Stimulated activated CD8-positive, alpha-beta memory T cell treated with anti-CD3 and anti-CD28 coated beads, Interleukin-15, amount 100 ng/mL, for 1 hour (primary cell): ENCODE data around the gene RAD51D.
"Not testable (repeated sequence)": the region's sequence is repeated elsewhere in the genome, so short reads cannot be mapped to it uniquely, and the experiment has no call there.

Experiments used
- DNase-seq: peaks from one replicate; pipeline ENCODE4 v3.0.0-alpha.2; 2020; ENCODE audit warnings: low read depth

RAD51D gene

DNA sequence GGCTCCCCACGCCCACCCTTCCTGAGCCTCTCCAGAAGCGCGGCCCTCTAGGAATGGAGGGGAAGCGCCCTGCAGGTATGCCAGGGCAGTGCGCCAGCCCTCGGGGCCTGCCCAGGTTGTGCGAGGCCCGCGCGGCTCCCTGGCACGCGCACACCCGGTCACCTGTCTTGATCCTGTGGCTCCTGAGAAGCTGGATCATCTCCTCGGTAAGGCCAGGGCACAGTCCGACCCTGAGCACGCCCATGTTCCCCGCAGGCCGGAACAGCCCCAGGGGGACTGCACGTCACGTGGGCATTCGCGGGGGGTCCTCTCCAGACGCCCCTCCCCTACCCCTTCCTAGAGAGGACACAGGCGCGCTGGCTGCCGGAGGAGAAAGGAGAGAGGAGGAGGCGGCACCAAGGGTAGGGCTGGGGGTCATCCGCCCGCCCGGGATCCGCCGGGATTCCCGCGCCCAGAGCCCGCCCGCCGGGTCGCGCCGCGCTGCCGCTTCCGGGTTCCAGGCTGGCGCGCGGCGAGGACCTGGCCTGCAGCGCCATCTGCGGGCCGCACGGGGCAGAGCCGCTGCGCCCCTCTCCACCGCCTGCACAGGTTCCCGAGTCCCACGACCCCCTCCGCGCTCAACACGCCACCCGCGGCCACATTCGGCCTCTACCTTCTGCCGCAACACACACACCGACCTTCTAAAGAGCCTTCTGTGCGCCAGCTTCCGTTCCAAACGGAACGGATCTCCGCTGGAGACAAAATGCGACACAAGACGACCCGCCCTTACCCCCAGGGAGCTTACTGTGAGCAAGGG, at the start of gene RAD51D:
RAD51D (minus strand) TSS at position 491 of the 796 bp plus-strand sequence; CDS start at position 244, 247 bp downstream.
- DNase-seq = peak; percentile 47

- DNase-seq = no peak
Measured at GRCh38 chr17:35167666-35168065, 48.0 kb upstream of the RAD51D start.

GRCh38 chr17:35167046-35167445, 47.4 kb upstream of the RAD51D start:
- DNase-seq = no peak

GRCh38 chr17:35166526-35166925, 46.9 kb upstream of the RAD51D start:
- DNase-seq = no peak

DNA sequence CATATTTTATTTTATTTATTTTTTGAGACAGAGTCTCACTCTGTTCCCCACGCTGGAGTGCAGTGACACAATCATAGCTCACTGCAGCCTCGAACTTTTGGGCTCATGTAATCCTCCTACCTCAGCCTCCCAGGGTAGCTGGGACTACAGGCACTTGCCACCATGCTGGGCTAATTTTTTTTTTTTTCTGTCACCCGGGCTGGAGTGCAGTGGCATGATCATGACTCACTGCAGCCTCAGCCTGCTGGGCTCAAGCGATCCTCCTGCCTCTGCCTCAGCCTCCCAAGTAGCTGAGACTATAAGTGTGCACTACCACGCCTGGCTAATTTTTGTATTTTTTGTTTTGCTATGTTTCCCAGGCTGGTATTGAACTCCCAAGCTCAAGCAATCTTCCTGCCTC, 45.1 kb upstream of the RAD51D start:
- DNase-seq = no peak

GRCh38 chr17:35163886-35164285, 44.2 kb upstream of the RAD51D start:
- DNase-seq = no peak

DNA sequence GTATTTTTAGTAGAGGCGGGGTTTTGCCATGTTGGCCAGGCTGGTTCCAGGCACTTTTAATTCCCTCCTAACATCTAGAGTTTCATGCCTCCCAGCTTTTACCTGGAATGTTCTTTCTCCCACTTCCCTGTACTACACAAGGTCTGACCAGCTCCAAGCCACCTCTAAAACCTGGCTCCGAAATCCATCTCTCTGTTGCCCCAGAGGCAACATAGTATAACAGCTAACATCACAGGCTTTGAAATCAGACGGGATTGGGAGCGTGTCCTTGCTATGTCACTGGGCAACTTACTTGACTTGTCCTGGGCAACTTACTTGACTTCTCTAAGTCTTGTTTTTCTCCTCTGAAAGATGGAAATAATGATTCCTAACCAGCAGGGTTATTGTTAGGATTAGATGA, 43.1 kb upstream of the RAD51D start:
- no peak for DNase-seq

DNA sequence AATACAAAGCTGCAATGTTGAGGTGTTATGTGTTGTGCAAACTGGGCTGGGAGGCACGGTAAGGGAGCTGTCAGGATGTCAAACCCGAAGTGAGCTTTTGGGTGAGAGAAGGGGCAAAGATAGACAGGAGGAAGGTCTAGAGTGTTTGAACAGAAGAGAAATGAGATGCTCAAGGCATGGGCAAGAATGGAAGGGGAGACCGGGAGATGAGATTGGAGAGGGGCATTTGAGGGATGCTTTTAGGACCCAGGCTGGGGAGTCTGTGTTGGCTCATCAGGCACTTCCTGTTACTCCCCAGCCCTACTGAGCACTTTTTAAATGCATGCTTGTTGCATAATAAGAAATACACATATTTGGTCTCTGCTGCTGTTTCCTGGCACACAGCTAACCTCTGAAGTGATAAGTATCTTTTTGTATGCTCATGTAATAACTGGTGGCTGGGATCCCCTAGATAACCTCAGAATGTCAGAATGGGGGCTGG, 41.7 kb upstream of the RAD51D start:
- DNase-seq = no peak

DNA sequence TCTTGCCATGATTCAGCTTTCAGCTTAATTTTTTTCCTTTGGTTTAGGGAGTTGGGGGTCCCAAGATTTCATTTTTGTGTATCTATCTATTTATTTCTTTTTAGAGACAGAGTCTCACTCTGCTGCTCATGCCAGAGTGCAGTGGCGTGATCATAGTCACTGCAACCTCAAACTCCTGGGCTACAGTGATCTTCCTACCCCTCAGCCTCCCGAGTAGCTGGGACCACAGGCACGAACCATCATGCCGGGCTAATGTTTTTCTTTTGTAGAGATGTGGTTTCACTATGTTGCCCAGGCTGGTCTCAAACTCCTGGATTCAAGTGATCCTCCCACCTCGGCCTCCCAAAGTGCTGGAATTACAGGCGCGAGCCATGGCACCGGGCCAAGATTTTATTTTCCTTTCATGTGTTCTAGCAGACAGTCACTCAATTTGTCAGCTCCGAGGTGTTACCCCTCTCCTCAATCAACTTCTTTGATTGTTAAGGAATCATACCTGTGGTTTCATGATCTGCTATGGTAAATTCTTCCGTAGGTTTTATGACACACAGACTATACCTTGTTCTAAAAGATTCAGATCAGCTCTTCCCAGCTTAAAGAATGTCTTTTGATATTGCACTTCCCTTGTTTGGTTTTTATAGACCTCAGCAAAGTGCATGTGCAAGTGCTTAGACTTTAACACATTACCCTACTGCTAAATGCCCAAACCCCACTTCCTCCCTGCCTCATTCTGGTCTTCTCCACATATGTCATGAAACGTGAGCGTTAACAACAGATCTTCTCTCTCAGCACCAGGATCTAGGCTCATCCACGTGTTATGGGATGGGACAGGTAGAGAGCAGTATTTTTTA, 40.9 kb upstream of the RAD51D start:
- no peak for DNase-seq

- DNase-seq = no peak
Measured at GRCh38 chr17:35159940-35160339, 40.3 kb upstream of the RAD51D start.

DNA sequence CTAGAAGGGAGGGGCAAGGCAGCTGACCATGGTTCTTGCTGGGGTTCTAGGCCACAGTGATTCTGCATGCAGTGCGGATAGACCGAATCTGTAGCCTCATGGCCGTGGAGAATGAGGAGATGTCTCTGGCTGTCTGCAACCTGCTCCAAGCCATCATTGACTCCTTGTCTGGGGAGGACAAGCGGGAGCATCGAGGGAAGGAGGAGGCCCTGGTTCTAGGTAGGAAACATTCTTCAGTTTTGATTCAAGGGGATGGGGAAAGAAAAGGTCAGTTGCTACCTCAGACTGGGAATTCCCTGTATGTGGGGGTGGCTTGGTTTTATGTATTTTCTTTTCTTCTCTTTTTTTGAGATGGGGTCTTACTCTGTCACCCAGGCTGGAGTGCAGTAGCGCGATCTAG, 35.6 kb upstream of the RAD51D start:
- DNase-seq = no peak

DNA sequence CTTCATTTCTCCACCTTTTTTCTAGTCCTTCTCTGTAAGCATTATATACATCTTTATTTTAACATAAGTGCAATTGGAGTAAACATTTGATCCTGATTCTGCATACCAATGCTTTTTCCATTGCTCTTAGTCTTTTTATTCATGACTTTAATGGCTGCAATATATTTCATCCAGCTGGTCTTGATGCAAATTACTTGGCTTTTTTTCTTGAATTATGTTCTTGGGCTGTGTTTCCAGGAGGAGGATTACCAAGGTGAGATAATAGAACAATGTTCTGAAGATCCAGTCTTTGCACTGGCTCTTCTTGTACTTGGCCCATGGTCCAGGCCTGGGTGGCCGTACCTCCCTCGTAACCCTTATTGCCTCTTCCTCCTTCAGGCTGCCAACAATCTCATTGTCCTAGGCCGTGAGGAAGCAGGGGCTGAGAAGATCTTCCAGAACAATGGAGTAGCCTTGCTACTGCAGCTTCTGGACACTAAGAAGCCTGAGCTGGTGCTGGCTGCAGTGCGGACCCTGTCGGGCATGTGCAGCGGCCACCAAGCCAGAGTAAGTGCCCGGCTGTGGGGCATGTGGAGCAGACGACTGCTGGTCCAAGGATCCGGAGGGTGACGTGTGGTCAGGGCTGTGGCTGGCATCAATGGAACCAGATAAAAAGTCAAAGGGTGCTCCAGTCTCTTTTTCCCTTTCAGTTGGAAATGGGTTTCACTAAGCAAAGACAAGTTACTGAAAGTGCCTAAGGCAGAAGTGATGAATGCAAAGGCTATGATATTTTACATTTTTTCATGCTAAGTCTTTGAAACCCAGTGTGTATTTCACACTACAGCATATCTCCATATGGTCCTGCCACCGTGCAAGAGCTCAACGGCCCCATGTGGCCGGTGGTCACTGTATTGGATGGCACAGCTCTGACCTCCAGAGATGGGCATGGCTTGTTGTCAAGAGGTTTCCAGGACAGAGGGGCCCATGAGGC, 34.8 kb upstream of the RAD51D start:
- no peak for DNase-seq

GRCh38 chr17:35152421-35153140, 32.9 kb upstream of the RAD51D start:
- DNase-seq = no peak

- DNase-seq = not testable (repeated sequence)
Measured at GRCh38 chr17:35151080-35151479, 31.4 kb upstream of the RAD51D start.

- no peak for DNase-seq
Measured at GRCh38 chr17:35149941-35150340, 30.3 kb upstream of the RAD51D start.

GRCh38 chr17:35148144-35148543, 28.5 kb upstream of the RAD51D start:
- no peak for DNase-seq

DNA sequence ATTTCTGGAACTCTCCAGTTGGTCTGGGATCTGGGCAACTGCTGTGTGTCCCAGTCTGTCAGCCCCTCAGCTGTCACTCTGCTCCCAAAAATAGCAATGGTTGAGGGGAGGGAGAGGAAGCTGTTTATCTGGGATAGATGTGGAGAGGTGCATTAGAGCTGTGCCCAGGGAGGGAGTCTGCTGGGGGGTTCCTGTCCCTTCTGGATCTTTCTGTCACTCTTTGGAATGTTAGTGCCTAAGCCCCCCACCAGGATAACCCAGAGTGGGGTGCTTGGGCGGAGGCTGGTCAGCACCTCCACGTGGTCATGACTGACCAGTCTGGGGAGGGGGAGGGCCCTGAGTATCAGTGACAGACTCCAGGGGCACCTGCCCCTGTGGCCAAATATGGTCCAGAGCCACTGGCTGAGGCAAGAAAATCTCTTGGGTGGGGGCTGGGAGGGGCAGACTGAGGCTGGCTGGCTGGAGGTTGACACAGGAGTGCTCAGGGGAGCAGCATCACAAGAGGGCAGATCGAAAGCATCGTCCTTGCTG, 27.8 kb upstream of the RAD51D start, which contains the start of gene UNC45B:
UNC45B (plus strand) TSS at position 443 of the 531 bp plus-strand sequence. CDS start 447 bp downstream, outside the sequence.
- no peak for DNase-seq

DNA sequence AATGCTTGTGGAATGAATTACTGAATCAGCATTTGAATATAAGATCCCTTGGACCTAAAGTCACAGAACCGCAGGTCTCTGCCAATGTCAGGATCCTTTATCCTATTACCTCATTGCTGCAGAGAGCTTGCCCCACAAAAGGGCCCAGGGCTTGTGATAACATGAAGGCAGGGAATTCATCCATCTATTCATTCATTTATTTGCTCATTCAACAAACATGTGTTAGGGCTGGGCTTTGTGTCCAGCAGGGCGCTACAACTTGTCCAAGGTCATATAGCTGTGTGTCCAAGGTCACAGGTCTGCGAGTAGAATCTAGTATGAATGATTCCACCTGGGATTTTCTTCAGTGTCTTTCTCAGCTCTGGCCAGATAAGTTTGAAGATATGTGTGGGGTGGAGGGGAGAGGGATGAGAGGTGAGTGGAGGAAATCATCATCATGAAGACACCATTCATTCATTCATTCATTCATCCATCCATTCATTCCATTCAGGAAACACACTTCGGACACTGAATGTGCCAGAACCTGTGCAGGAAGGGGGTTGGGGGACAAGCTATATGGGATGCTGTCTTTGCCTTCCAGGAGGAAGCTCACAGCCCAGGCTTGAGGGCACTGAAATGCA, 26.7 kb upstream of the RAD51D start:
- no peak for DNase-seq

DNA sequence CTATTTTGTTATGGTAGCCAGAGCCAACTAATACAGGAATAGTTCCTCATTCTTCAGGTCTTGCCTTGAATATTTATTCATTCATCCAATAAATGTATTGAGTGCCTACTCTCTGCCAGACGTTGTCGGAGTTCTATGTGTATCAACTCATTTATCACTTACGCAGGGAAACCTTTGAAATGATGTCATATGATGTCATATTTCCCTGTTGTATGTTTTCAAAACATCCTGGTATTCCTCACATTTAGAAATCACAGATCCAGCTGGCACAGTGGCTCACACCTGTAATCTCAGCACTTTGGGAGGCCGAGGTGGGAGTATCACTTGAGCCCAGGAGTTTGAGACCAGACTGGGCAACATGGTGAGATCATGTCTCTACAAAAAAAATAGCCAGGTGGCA, 25.2 kb upstream of the RAD51D start:
- no peak for DNase-seq

DNA sequence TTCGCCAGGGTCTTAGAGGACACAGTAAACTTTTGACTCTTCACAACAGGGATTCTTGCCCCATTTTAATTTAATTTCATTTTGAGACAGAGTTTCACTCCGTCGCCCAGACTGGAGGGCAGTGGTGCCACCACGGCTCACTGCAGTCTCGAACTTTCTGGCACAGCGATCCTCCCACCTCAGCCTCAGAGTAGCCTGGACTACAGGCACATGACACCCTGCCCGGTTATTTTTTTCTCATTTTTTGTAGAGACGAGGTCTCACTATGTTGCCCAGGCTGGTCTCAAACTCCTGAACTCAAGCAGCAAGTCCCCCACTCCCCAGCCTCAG, 22.8 kb upstream of the RAD51D start:
- DNase-seq = no peak
